ENCODE data around the gene CFAP53.
A peak's percentile ranks its signal among the peaks of the same experiment; 100 is the strongest.
"Not testable (repeated sequence)": the region's sequence is repeated elsewhere in the genome, so short reads cannot be mapped to it uniquely, and the experiment has no call there.

Gene CFAP53

DNA sequence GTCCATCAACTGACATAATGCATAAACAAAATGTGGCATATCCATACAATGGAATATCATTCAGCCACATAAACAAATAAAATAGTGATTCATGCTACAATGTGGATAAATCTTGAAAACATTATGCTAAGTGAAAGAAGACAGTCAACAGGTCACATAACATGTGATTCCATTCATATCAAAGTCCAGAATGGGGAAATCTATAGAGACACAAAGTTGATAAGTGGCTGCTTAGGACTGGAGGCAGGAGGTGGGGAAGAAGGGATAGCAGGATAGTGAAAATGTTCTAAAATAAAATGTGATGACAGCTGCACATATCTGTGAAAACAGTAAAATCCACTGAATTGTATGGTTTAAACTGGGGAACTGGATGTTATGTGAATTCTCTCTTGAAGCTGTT is 18.7 kb downstream of the CFAP53 start:
- H3K9ac ChIP-seq (ENCODE audit: low read length): no peak overlapping the region
- H3K36me3 ChIP-seq (ENCODE audit: control insufficient read depth, low read depth, low read length): no peaks in the 10 kb centered on the region
- H3K4me1 ChIP-seq (ENCODE audit: control insufficient read depth, low read depth, low read length): peaks cover 3% of the 10 kb centered on the region
- no peaks in the 10 kb centered on the region for H3K27me3 ChIP-seq (ENCODE audit: control insufficient read depth, insufficient read depth, low read length)
- H3K27ac ChIP-seq (ENCODE audit: low read length): no peak overlapping the region
- no peaks in the 10 kb centered on the region for H3K9me3 ChIP-seq (ENCODE audit: control insufficient read depth, low read depth, low read length)
- no peak overlapping the region for H3K4me3 ChIP-seq (ENCODE audit: low read length)

GRCh38 chr18:50241768-50242167 is 24.5 kb downstream of the CFAP53 start:
- not testable (repeated sequence) for H3K36me3 ChIP-seq (ENCODE audit: control insufficient read depth, low read depth, low read length); H3K9me3 ChIP-seq (ENCODE audit: control insufficient read depth, low read depth, low read length); H3K27me3 ChIP-seq (ENCODE audit: control insufficient read depth, insufficient read depth, low read length); H3K4me3 ChIP-seq (ENCODE audit: low read length); H3K27ac ChIP-seq (ENCODE audit: low read length); H3K9ac ChIP-seq (ENCODE audit: low read length); H3K4me1 ChIP-seq (ENCODE audit: control insufficient read depth, low read depth, low read length)

- H3K9me3 ChIP-seq (ENCODE audit: control insufficient read depth, low read depth, low read length): no peaks in the 10 kb centered on the region
- H3K27ac ChIP-seq (ENCODE audit: low read length): no peak overlapping the region
- no peaks in the 10 kb centered on the region for H3K36me3 ChIP-seq (ENCODE audit: control insufficient read depth, low read depth, low read length)
- H3K27me3 ChIP-seq (ENCODE audit: control insufficient read depth, insufficient read depth, low read length): no peaks in the 10 kb centered on the region
- H3K9ac ChIP-seq (ENCODE audit: low read length): no peak overlapping the region
- no peak overlapping the region for H3K4me3 ChIP-seq (ENCODE audit: low read length)
- H3K4me1 ChIP-seq (ENCODE audit: control insufficient read depth, low read depth, low read length): no peaks in the 10 kb centered on the region
Observed at GRCh38 chr18:50240080-50240563, 26.2 kb downstream of the CFAP53 start.

DNA sequence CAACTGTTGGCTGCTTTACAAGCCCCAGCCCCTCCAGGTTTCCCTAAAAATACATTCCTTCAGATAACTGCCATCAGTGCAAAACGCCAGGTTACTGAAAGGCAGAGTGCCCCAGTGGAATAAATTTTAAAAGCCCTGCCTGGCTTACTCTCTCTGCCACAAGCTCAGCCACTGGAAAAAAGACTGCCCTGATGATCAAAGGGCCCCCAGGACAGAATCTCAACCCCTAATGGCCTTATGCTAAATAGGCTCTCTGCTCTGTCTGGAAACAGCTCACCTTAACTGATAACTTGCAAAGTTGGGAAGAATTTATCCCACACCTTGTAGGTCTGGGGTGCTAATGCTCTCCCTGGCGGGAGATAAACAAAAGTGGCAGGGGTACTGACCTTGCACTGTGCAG is 33.9 kb downstream of the CFAP53 start:
- Histone ChIP-seq H3K9ac (ENCODE audit: low read length) (no peak overlapping the region), H3K27me3 (ENCODE audit: control insufficient read depth, insufficient read depth, low read length) (no peaks in the 10 kb centered on the region), H3K9me3 (ENCODE audit: control insufficient read depth, low read depth, low read length) (no peaks in the 10 kb centered on the region), H3K36me3 (ENCODE audit: control insufficient read depth, low read depth, low read length) (no peaks in the 10 kb centered on the region), H3K4me1 (ENCODE audit: control insufficient read depth, low read depth, low read length) (no peaks in the 10 kb centered on the region), H3K27ac (ENCODE audit: low read length) (no peak overlapping the region), H3K4me3 (ENCODE audit: low read length) (no peak overlapping the region)

GRCh38 chr18:50231621-50232020 is 34.7 kb downstream of the CFAP53 start:
- Histone ChIP-seq H3K9ac (ENCODE audit: low read length) (no peak overlapping the region), H3K4me3 (ENCODE audit: low read length) (no peak overlapping the region), H3K27me3 (ENCODE audit: control insufficient read depth, insufficient read depth, low read length) (no peaks in the 10 kb centered on the region), H3K27ac (ENCODE audit: low read length) (no peak overlapping the region), H3K9me3 (ENCODE audit: control insufficient read depth, low read depth, low read length) (no peaks in the 10 kb centered on the region), H3K4me1 (ENCODE audit: control insufficient read depth, low read depth, low read length) (no peaks in the 10 kb centered on the region), H3K36me3 (ENCODE audit: control insufficient read depth, low read depth, low read length) (no peaks in the 10 kb centered on the region)

- H3K27ac ChIP-seq (ENCODE audit: low read length); H3K36me3 ChIP-seq (ENCODE audit: control insufficient read depth, low read depth, low read length); H3K9me3 ChIP-seq (ENCODE audit: control insufficient read depth, low read depth, low read length); H3K4me1 ChIP-seq (ENCODE audit: control insufficient read depth, low read depth, low read length); H3K27me3 ChIP-seq (ENCODE audit: control insufficient read depth, insufficient read depth, low read length); H3K9ac ChIP-seq (ENCODE audit: low read length); H3K4me3 ChIP-seq (ENCODE audit: low read length): not testable (repeated sequence)
Observed at GRCh38 chr18:50220249-50220648, 46.0 kb downstream of the CFAP53 start.

DNA sequence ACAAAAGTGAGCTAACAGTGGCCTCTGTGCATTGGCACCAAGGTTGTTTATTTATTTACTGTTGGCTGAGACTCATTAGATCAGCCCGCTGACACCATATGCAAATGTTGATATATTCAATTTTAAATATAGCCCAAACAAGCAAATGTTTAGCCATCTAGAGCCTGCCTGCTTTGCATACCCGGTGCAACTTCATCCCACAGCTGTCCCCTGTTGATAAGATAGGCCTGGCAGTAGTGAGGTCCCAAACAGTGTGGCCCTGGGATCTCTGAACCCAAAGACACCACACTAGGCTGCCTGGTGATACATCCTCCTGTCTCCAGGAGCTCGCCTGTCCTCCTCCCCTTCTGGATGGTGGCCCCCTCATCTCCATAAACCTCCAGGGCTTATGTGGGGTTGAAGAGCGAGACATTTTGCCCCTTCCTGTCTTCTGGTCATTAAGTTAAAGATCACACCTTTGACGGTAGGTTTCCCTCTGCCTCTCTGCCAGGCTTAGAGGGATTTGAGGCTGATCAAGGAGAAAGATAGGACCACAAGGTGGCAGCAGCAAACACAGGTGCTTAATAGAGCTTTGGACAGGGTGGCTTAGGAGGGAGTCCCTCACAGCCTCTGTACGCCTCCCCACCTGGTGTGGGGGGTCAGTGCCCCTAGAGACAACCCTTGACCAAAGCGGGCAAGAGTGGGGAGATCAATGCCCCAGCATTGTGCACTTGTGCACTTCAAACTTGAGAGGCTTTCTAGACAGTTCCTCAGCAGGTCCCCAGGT is 47.7 kb downstream of the CFAP53 start:
- Histone ChIP-seq H3K27ac (ENCODE audit: low read length) (no peak overlapping the region), H3K4me3 (ENCODE audit: low read length) (no peak overlapping the region), H3K36me3 (ENCODE audit: control insufficient read depth, low read depth, low read length) (no peaks in the 10 kb centered on the region), H3K9me3 (ENCODE audit: control insufficient read depth, low read depth, low read length) (no peaks in the 10 kb centered on the region), H3K9ac (ENCODE audit: low read length) (no peak overlapping the region), H3K4me1 (ENCODE audit: control insufficient read depth, low read depth, low read length) (no peaks in the 10 kb centered on the region), H3K27me3 (ENCODE audit: control insufficient read depth, insufficient read depth, low read length) (no peaks in the 10 kb centered on the region)

GRCh38 chr18:50209311-50209710 is 57.0 kb downstream of the CFAP53 start:
- Histone ChIP-seq H3K4me3 (ENCODE audit: low read length) (no peak overlapping the region), H3K9me3 (ENCODE audit: control insufficient read depth, low read depth, low read length) (no peaks in the 10 kb centered on the region), H3K36me3 (ENCODE audit: control insufficient read depth, low read depth, low read length) (no peaks in the 10 kb centered on the region), H3K27ac (ENCODE audit: low read length) (no peak overlapping the region), H3K27me3 (ENCODE audit: control insufficient read depth, insufficient read depth, low read length) (no peaks in the 10 kb centered on the region), H3K4me1 (ENCODE audit: control insufficient read depth, low read depth, low read length) (no peaks in the 10 kb centered on the region), H3K9ac (ENCODE audit: low read length) (no peak overlapping the region)

GRCh38 chr18:50207722-50208121 is 58.6 kb downstream of the CFAP53 start:
- H3K4me3 ChIP-seq (ENCODE audit: low read length): no peak overlapping the region
- no peak overlapping the region for H3K27ac ChIP-seq (ENCODE audit: low read length)
- no peak overlapping the region for H3K9ac ChIP-seq (ENCODE audit: low read length)
- H3K36me3 ChIP-seq (ENCODE audit: control insufficient read depth, low read depth, low read length): no peaks in the 10 kb centered on the region
- peaks cover 6% of the 10 kb centered on the region for H3K4me1 ChIP-seq (ENCODE audit: control insufficient read depth, low read depth, low read length)
- no peaks in the 10 kb centered on the region for H3K9me3 ChIP-seq (ENCODE audit: control insufficient read depth, low read depth, low read length)
- peaks cover 11% of the 10 kb centered on the region for H3K27me3 ChIP-seq (ENCODE audit: control insufficient read depth, insufficient read depth, low read length)

DNA sequence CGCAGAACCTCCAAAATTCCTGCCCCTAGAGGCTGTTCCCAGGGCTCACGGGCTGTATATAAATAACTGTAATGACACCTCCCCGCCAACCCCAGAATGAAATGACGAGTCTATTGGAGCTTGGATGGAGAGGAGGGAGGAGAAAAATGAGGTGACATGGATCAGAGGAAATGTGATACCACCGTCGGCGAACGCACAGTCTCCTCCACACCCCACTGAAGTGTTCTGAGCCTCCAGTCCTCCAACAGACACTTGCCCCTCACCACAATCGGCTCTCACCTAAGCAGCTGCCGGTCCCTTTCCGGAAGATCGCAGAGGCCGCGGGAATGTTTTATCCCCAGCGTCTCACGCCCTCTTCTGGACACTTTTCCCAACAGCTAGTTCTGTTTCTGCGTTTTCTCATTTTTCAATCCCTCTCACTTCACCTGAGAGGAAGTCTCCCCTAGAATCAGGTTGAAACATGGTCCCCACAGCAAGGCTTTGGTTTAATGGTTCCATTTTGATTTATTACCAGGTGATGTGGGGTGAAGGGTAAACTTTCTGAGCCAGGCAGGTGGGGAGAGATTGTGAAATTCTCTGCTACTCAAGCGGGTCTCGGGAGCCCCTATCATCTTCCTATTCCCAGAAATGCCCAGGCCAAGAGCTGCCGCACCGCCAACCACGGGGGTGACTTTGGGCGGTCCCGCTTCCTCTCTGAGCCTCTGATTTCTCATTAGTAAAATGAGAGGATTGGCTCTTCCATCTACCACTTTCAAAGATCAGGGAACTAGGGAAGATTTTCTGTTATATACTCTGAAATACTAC is 62.3 kb downstream of the CFAP53 start:
- Histone ChIP-seq H3K36me3 (ENCODE audit: control insufficient read depth, low read depth, low read length) (no peaks in the 10 kb centered on the region), H3K9ac (ENCODE audit: low read length) (no peak overlapping the region), H3K9me3 (ENCODE audit: control insufficient read depth, low read depth, low read length) (no peaks in the 10 kb centered on the region), H3K4me1 (ENCODE audit: control insufficient read depth, low read depth, low read length) (peaks cover 6% of the 10 kb centered on the region), H3K27me3 (ENCODE audit: control insufficient read depth, insufficient read depth, low read length) (peaks cover 13% of the 10 kb centered on the region), H3K4me3 (ENCODE audit: low read length) (peak overlapping the region; percentile 46), H3K27ac (ENCODE audit: low read length) (no peak overlapping the region)

DNA sequence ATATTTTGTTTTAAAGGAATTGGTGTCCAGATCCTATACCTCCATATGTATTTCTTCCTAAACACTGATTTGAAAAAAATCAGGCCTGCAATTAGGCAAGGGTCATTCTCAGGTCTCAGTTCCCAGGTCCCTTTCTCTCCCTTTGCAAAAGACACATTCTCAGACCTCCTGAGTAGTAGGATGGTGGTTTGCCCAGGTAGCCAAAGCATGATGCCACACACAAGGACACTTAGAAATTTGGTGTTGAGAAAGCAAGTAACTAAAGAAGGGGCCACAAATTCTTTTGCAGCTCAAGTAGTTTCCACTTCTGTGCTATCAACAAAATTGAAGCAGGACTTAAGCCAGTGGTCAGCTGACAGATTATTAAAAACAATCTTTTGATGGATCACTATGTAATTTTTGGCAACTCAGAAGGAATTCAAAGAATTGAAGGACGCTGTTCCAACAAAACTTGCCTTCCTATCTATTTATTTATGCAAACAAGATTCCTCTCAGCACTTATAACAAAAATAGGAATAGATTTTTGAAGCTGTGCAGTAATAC is 64.7 kb downstream of the CFAP53 start:
- Histone ChIP-seq H3K27me3 (ENCODE audit: control insufficient read depth, insufficient read depth, low read length) (peaks cover 16% of the 10 kb centered on the region), H3K36me3 (ENCODE audit: control insufficient read depth, low read depth, low read length) (no peaks in the 10 kb centered on the region), H3K4me1 (ENCODE audit: control insufficient read depth, low read depth, low read length) (peaks cover 6% of the 10 kb centered on the region), H3K4me3 (ENCODE audit: low read length) (no peak overlapping the region), H3K9ac (ENCODE audit: low read length) (no peak overlapping the region), H3K9me3 (ENCODE audit: control insufficient read depth, low read depth, low read length) (no peaks in the 10 kb centered on the region), H3K27ac (ENCODE audit: low read length) (no peak overlapping the region)

Measured in iPS-18a (cell line).